D721Med (cell line): ENCODE results near the gene B3GAT1.

Experiments used
- DNase-seq: peaks from one replicate; pipeline ENCODE4 v3.0.0; 2011; ENCODE audit warnings: low spot score; ENCODE audit not compliant: insufficient read length
- FAIRE-seq: peaks from 2 replicates; lab custom pipeline; 2011; peaks lifted over from hg19 to GRCh38; lab: Jason Lieb, UNC
- CTCF ChIP-seq: IDR thresholded peaks from 2 replicates; pipeline ENCODE4 v1.5.1; 2012; ENCODE audit warnings: mild to moderate bottlenecking, control low read depth; ENCODE audit not compliant: insufficient read depth; ENCODE audit errors: missing control alignments

The B3GAT1 gene

GRCh38 chr11:134389464-134390180 lies 22.4 kb downstream of the B3GAT1 start:
- TF ChIP-seq CTCF: no peak
- DNase-seq: no peak
- no peak for FAIRE-seq

- FAIRE-seq (no peak), DNase-seq (no peak)
- TF ChIP-seq CTCF: no peak
Measured at GRCh38 chr11:134388590-134388989, 23.5 kb downstream of the B3GAT1 start.

- DNase-seq (no peak), FAIRE-seq (no peak)
- TF ChIP-seq CTCF: no peak
Measured at GRCh38 chr11:134387501-134387900, 24.5 kb downstream of the B3GAT1 start.

- no peak for FAIRE-seq
- no peak for TF ChIP-seq CTCF
- no peak for DNase-seq
Measured at GRCh38 chr11:134386945-134387344, 25.1 kb downstream of the B3GAT1 start.

- TF ChIP-seq CTCF: no peak
- FAIRE-seq (no peak), DNase-seq (no peak)
Measured at GRCh38 chr11:134385774-134386565, 26.1 kb downstream of the B3GAT1 start.

- no peak for FAIRE-seq
Measured at GRCh38 chr11:134385171-134385570, 26.9 kb downstream of the B3GAT1 start.

More at GRCh38 chr11:134385171-134385570, 26.9 kb downstream of the B3GAT1 start:
- no peak for DNase-seq
- no peak for TF ChIP-seq CTCF
